ENCODE data around the gene CCDC6.
"Not testable (repeated sequence)": the region's sequence is repeated elsewhere in the genome, so short reads cannot be mapped to it uniquely, and the experiment has no call there.

CCDC6 gene

DNA sequence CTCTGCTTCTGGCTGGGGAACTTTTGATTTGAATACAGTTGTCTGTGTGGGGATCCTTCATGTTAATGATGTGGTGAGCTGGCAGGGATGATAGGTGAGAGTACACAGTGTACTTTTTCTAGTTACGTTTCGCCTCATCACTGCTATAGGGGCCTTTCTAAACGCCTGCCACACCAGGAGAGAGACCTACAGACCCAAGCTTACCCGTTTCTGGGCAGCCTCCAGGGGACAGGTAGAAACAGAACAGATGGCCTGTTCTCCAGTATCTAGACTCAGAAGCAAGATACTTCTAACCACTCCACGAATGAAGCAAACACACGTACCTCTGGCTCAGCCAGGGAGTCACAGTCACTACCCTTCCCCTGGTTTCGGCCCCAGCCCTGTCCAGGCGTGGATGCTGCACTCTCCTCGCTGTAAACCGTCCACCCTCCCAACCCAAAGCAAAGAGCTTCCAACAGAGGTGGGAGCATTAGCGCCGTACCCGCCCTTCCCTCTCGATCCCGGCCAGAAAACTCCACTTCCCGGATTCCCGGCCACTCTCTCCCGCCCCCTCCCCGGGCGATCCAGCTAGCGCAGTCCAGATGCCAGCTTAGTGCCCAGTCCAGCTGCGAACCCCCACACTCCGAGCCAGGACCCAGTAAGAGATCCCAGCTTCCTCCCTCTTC, 1.2 kb downstream of the CCDC6 start:
- DNase-seq = no peak

DNA sequence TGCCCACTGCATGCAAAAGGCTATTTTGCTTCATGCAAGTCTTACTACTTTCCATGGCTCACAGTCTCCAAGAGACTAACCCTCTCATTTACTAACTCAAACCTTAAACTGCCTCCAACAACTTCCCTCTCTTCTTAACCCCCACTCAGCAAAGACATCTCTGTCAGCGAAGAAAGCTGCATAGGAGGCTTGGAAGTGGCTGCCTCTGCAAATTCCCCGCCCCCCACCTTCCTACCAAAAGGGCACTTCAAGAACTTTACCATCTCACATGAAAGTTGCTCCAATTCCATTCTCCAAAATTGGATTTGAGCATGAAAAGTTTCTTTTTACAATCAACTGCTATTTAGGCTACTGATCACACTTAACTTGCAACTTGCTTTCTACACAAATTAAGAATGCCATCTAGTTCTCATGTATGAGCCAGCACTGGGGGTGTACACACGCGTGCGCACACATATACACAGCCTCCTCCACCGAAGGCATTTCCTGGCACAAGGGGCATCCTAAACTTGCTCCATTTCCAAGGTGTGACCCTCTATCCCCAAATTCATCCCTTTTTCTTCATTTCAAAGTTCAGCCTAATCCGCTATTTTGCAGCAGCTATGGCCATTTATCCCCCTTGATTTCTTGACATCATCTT, 1.8 kb downstream of the CCDC6 start:
- DNase-seq = no peak

- DNase-seq = no peak
Observed at GRCh38 chr10:59903871-59904270, 2.5 kb downstream of the CCDC6 start.

DNA sequence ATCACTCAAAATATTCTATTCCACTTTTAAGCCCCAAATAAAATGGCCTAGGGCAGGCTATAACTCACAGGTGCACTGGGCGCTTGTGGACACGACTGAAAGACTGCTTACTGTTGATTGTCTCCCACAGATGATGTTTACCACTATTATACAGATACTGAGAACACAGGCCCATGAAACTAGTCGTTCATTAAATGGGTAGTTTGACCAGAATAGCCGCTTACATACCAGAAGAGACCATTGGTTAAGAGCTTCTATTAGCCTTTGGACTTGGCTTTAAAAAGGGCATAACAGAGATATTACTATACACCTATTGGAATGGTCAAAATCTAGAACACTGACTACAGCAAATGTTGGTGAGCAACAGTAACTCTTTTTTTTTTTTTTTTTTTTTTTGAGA, 4.3 kb downstream of the CCDC6 start:
- DNase-seq = no peak

DNA sequence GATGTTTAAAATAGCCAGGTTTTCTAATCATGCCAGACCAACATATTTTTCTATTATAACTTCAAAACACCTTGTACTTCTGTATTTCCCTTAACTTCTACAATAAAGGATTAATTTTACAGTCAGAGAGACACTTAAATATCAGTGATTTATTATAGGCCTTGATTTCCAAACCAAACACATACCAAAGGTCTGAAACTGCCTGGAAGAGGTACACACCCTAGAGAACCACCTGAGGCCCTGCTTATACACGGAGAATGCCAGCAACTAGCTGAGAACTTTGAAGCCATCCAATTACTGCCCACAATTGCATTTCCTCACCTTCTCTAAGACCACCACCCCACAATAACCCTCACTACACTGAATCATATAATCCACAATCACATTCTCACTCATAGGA, 4.9 kb downstream of the CCDC6 start:
- DNase-seq = no peak

DNA sequence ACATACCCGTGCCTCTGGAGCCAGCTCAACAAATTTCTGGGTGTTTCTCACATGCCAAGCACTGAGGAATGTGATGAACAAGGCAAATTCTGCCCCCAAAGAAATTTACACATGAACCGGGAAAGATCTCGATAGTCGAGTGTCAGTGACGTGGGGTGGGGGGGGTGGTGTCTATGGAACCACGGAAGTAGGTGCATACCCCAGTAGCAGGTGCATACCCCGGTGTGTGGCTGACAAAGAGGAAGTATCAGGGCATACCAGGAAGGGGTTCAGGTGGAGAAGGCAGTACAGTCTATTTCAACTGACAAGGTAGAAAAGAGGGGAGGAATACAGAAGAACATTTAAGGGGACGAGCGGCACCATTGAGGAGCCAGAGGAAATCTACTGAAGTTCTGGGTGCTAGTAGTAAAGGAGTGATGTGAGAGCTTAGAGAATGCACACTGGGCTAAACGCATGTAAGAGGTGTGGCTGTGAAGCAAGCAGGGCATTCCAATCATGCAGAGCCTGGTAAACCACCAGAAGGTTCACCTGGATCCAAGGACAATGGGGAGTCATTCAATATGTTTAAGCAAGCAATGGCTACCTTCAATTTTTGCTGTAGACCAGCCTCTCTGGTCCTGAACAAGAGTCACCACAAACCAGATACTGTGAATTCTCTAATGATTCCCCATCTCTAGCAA, 6.2 kb downstream of the CCDC6 start:
- no peak for DNase-seq

GRCh38 chr10:59898125-59898835, 8.1 kb downstream of the CCDC6 start:
- DNase-seq = no peak

DNA sequence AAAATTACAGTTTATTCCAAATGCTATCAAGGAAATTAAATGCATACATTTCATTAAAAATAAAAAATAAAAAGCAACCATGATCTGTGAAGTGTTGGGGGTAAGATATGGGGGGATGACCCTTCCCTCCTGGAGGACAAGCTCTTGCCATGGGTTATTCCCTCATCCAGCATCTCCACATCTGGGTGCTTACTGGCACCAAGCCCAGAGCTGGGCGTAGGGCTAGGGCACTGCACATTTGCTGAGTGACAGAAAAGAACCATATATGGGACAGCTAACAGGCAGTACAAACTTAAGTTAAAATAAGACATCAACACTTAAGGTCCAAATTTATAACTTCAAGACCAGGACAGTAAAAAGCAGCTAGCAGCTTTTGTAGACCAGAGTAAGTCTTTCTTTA, 10.2 kb downstream of the CCDC6 start:
- no peak for DNase-seq

GRCh38 chr10:59895629-59896116, 10.7 kb downstream of the CCDC6 start:
- DNase-seq = no peak

- no peak for DNase-seq
Observed at GRCh38 chr10:59894114-59894513, 12.2 kb downstream of the CCDC6 start.

DNA sequence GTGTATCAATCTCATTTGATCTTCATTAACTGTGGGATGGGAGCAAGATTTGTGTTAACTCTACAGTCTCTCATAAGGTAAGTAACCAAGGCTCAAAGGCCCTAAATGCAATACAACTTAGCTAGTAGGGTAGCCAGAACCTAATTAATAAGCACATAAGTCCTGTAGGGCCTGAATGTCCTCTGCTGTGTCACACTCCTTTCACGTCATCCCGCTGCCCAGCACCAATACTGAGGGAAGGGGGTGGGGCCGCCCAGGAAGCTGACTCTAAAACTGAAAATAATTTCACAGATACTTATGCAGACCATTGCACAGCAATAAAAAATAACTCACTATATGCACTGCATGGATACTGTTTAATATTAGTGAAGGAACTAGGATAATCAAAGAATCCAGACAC, 13.7 kb downstream of the CCDC6 start:
- DNase-seq = no peak

- no peak for DNase-seq
Observed at GRCh38 chr10:59891936-59892335, 14.4 kb downstream of the CCDC6 start.

DNA sequence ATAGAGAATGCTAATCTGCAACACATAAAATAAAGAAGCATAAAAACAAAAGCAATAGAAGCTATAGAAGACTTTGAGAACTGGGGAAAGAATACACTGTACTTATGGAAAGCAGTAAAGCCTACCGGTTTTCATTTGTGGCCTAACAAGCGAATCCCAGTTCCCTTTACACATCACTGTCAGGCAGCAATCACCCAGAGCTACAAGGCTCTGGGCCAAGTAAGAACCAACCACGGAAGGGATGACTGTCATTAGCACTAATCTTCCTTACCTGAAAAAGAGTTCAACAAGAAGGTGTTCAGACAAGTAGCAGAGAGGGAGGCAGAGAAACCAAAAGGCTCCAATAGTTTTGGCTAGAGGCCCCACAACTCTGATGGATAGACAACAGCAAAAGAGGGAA, 15.0 kb downstream of the CCDC6 start:
- no peak for DNase-seq

DNA sequence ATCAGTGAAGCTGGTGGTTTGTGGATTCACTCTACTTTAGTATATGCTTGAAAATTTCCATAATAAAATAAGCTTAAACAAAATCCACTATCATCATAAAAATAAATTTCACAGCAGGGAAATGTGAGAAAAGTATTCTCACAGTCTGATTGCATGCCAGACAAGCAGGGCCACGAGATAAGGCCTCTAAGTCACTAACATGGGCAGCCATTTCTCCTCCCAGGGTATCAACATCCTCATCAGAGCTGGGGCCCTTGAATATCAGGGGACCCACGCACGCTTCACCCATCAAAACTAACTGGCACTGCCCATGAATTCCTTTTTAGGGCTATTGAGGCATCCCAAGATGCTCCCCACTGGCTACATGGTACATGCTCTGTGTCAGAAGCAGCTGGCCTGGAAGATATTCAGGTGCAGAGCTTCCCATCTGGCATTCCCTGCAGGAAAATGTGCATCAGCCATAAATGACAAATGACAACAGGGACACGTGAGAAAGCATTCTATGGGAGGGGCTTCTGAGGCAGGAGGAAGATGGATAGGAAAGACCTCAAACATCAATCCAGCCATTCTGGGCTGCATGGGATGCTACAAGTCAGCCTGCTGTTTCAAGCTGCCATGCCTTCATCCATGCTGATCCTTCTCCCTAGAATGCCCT, 17.4 kb downstream of the CCDC6 start:
- DNase-seq = no peak

GRCh38 chr10:59887972-59888640, 18.2 kb downstream of the CCDC6 start:
- no peak for DNase-seq

- no peak for DNase-seq
Observed at GRCh38 chr10:59887006-59887405, 19.4 kb downstream of the CCDC6 start.

DNA sequence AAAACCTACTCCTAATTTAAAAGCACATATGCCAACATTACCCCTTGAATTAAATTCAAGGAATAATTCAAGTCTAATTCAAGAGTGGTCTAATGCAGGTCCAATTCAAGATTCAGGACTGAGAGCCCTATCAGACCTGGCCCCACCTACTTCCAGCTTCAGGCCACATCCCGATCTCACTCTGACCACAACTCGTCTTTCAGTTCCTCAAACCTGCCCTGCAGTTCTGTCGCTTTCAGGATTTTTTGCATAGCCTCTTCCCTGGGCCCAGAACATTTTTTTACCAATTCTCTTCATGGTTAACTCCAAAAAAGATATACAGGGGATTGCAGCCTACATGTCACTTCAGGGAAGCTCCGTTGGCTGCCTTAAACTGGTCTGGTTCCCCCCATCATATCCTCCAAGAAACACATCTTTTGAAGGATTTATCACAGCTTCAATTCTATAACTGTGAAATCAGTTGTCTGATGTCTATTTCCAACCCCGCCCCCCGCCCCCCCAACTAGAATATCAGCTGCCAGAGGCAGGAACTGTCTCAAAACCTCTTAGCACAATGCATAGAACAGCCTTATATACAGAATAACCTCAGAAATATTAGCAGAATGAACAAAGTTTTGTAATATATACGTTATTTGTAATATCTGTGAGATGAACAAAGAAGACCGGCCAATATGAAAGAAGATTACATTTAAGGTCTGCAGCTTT, 20.8 kb downstream of the CCDC6 start:
- peak; percentile 21 for DNase-seq

GRCh38 chr10:59884893-59885292, 21.5 kb downstream of the CCDC6 start:
- not testable (repeated sequence) for DNase-seq

DNA sequence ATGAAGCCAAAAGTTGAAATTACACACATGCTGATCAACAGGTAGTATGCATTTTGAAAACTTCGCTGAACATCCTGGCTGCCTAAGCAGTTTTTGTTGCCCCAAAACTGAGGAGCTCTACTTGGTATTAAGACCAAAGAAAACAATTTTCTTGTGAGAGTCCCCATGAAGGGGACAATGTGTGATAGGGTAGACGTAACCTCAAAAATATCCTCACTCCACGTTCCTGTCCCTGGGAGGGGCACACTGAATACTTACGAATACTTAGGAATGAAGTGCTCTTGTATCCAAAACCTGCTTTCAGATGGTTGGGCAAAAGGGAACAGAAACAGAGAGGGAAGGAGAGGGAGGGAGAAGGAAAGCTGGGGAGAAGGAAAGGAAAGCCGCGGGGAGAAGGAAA, 24.7 kb downstream of the CCDC6 start:
- DNase-seq = no peak

- no peak for DNase-seq
Observed at GRCh38 chr10:59880971-59881510, 25.3 kb downstream of the CCDC6 start.

DNA sequence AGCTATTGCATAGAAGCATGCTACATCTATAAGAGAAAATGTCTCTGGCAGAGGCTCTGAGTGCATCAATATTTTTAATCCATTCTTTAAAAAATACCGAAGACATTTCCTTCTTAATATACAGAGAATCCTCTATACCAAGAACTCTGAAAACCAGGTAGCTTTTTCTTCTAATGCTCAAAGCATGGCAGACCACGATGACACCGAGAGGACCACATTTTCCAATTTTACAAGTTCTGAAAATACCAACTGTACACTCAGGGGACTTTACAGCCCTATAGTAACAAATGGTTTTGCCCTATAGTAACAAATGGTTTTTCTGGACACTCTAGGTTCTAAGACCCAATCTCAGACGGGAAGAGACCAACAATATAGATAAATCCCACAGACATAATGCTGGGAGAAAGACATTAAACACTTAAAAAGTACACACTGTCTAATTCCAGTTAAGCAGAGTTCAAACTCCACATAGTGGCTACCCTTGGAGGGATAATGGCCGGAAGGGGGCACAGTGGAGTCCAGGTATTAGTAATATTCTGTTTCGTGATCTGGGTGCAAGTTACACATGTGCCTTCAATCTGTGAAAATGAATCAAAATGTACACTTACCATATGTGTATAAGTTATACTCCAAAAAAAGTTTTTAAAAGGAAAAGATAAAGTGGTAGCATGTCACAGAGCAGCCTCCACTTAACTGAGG, 26.2 kb downstream of the CCDC6 start:
- DNase-seq = no peak

All from KG1 (cell line).